Measurements from ENCODE around the gene CTNNB1. TPM values are rescaled to one million over a fixed set of nuclear protein-coding genes. Genes with fewer than 3 reads are reported as not detected.
A peak's percentile ranks its signal among the peaks of the same experiment; 100 is the strongest.

The CTNNB1 gene
- total RNA-seq (2014; rRNA removed; shearing (Covaris generic)) (201 and 237 TPM in 2 replicates), total RNA-seq (2022) (157 and 161 TPM in 2 replicates), Bru-seq, nascent RNA (percentile 96 among the genes with signal in this experiment), BruChase-seq, experiment 1, labeled RNA remaining after a 6-hour chase (percentile 95 among the genes with signal in this experiment), BruChase-seq, experiment 2, labeled RNA remaining after a 2-hour chase (percentile 96 among the genes with signal in this experiment)
- long read RNA-seq, transcript CTNNB1-201 (15 exons, 3,947 nt) = minor isoform, 25 of 114 reads
- long read RNA-seq, transcript CTNNB1-203 (16 exons, 3,472 nt) = minor isoform, 26 of 114 reads
- long read RNA-seq, transcript CTNNB1-202 (16 exons, 3,268 nt) = major isoform, 30 of 114 reads
- long read RNA-seq, partial matches to known transcripts = 11 of 114 reads
- long read RNA-seq, other reads (novel, unspliced or antisense) = 15 of 114 reads

DNA sequence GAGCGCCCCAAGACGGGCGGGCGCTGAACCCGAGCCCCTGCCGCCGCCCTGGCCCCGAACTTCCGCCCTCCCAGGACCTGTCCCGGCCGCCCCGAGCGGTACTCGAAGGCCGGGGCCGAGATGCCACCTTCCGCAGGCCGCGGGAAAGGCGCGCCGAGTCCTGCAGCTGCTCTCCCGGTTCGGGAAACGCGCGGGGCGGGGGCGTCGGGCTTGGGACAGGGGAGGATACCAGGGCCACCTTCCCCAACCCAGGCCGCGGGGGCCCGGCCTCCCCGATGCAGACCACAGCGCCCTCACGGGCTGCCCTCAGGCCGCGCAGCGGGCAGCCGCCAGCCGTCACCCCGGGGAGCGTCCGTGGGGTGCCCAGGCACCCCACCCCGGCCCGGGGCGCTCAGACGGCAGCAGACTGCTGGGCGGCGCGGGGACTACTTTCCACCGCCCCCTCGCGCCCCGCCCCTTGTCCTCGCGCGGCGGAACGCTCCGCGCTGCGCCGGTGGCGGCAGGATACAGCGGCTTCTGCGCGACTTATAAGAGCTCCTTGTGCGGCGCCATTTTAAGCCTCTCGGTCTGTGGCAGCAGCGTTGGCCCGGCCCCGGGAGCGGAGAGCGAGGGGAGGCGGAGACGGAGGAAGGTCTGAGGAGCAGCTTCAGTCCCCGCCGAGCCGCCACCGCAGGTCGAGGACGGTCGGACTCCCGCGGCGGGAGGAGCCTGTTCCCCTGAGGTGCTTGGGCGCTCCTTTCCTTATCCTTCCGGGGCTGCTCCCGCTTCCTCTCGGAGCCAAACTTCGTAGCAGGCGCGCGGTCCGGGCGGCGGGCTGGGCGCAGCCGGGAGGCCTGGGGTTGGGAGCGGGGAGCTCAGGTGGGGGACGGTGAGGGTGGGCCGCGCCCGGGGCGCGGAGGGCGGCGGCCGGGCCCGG, at the start of gene CTNNB1:
TSS of gene CTNNB1 (plus strand) at position 556 of the 916 bp plus-strand sequence. CDS start 24,564 bp downstream, outside the sequence.
- peak within 1 kb of the TSS; percentile 85 for H3K27ac ChIP-seq (ENCODE audit: low read depth, low read length, poor library complexity, severe bottlenecking)
- H3K4me1 ChIP-seq (ENCODE audit: insufficient read depth, low read length, poor library complexity, severe bottlenecking) = peaks cover 32% of the 10 kb centered on the region
- H3K4me2 ChIP-seq (ENCODE audit: low read length) = peak within 1 kb of the TSS; percentile 99
- no TSS peak for BruUV-seq (replicated peaks)
- intact Hi-C loops (cut with micrococcal nuclease; ENCODE audit: unreplicated experiment) = loop anchor here (2.0 kb wide), 1 partner anchor 742 kb away; the partner anchor contains the start of gene RPL14
- peak within 1 kb of the TSS; percentile 99 for H3K4me3 ChIP-seq (ENCODE audit: low read depth, low read length, poor library complexity, severe bottlenecking)
- peaks cover 22% of the 10 kb centered on the region; the same call in 1 of the 2 replicates for H3K36me3 ChIP-seq (ENCODE audit: insufficient read depth, low read length)
- H4K20me1 ChIP-seq (ENCODE audit: insufficient read depth, low read length) = peaks cover 42% of the 10 kb centered on the region
- no peaks in the 10 kb centered on the region for H3K9me3 ChIP-seq (ENCODE audit: low read length)
- POLR2A ChIA-PET = interaction anchor here (0.9 to 1.7 kb wide), 8 partner anchors 9 to 1384 kb away, joined by 3 to 6 read pairs (median 4); no protein-coding TSS in a partner anchor
- H3K9me2 ChIP-seq (ENCODE audit: insufficient read depth, low read length) = no peaks in the 10 kb centered on the region
- peak within 1 kb of the TSS; percentile 80 for H2AFZ ChIP-seq (ENCODE audit: low read length)
- CTCF ChIA-PET (ENCODE audit: unreplicated experiment) = no interaction called here
- TF ChIP-seq EZH2phosphoT487 (IDR thresholded peaks at IDR 0.05; ENCODE audit: borderline replicate concordance, low read depth, low read length) = no peak
- TF ChIP-seq, protein P1, sequence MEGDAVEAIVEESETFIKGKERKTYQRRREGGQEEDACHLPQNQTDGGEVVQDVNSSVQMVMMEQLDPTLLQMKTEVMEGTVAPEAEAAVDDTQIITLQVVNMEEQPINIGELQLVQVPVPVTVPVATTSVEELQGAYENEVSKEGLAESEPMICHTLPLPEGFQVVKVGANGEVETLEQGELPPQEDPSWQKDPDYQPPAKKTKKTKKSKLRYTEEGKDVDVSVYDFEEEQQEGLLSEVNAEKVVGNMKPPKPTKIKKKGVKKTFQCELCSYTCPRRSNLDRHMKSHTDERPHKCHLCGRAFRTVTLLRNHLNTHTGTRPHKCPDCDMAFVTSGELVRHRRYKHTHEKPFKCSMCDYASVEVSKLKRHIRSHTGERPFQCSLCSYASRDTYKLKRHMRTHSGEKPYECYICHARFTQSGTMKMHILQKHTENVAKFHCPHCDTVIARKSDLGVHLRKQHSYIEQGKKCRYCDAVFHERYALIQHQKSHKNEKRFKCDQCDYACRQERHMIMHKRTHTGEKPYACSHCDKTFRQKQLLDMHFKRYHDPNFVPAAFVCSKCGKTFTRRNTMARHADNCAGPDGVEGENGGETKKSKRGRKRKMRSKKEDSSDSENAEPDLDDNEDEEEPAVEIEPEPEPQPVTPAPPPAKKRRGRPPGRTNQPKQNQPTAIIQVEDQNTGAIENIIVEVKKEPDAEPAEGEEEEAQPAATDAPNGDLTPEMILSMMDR (conservative IDR thresholded peaks at IDR 0.05; ENCODE audit: low read length) = no peak
- DNase-seq (ENCODE audit: low spot score) = peak; percentile 95
- H3K79me2 ChIP-seq (ENCODE audit: insufficient read depth, low read depth, low read length) = peaks cover 46% of the 10 kb centered on the region

DNA sequence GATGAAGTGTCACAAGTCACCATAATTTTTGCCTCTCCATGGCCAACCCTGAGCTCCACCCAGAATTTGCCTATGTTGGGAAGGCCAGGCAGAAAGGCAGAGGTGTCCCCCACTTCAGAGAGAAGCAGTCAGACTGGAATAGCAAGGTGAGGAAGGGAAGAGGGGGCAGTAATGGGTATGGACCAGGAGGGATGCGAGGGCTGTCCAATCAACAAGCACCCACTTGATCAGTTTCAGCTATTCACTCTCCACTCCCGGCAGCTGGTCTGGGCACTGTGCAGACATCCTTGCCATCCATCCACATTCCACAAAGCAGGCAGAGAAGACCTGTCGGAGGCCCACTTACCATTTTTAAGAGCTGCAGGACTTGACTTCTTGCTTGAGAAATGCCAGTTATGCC, 43.5 kb upstream of the CTNNB1 start:
- Histone ChIP-seq H3K36me3 (ENCODE audit: insufficient read depth, low read length) (no peaks in the 10 kb centered on the region), H3K27ac (ENCODE audit: low read depth, low read length, poor library complexity, severe bottlenecking) (no peak overlapping the region), H3K4me1 (ENCODE audit: insufficient read depth, low read length, poor library complexity, severe bottlenecking) (no peaks in the 10 kb centered on the region), H3K4me3 (ENCODE audit: low read depth, low read length, poor library complexity, severe bottlenecking) (no peak overlapping the region), H3K79me2 (ENCODE audit: insufficient read depth, low read depth, low read length) (no peaks in the 10 kb centered on the region), H2AFZ (ENCODE audit: low read length) (no peak overlapping the region), H3K9me2 (ENCODE audit: insufficient read depth, low read length) (no peaks in the 10 kb centered on the region), H3K9me3 (ENCODE audit: low read length) (no peaks in the 10 kb centered on the region), H3K4me2 (ENCODE audit: low read length) (no peak overlapping the region), H4K20me1 (ENCODE audit: insufficient read depth, low read length) (no peaks in the 10 kb centered on the region)
- DNase-seq (ENCODE audit: low spot score) = no peak
- POLR2A ChIA-PET = interaction anchor here (0.6 to 0.7 kb wide), 2 partner anchors 99 to 891 kb away, joined by 3 to 4 read pairs; no protein-coding TSS in a partner anchor
- TF ChIP-seq, protein P1 (conservative IDR thresholded peaks at IDR 0.05; ENCODE audit: low read length) = no peak
- no peak for TF ChIP-seq EZH2phosphoT487 (IDR thresholded peaks at IDR 0.05; ENCODE audit: borderline replicate concordance, low read depth, low read length)
- intact Hi-C loops (cut with micrococcal nuclease; ENCODE audit: unreplicated experiment) = no loop called here
- CTCF ChIA-PET (ENCODE audit: unreplicated experiment) = interaction anchor here (0.5 kb wide), 1 partner anchor 114 kb away, joined by 3 read pairs; no protein-coding TSS in a partner anchor
- no TSS peak for BruUV-seq (replicated peaks)

Measured in OCI-LY7 (cell line).